Uterus (tissue), 2 donors: ENCODE measurements around the gene FER.

Experiments used
- POLR2A ChIP-seq, 2 donors: fragments of 450-650 bp; IDR thresholded peaks; one replicate each; pipeline ENCODE4 v1.6.1; 2016; ENCODE audit warnings: antibody characterized with exemption in 2 of 2, mild to moderate bottlenecking in 1 of 2, moderate library complexity in 1 of 2
- TF ChIP-seq, protein P1 (sequence below), 4 experiments: fragments of 200-600 bp in 2 of 4; fragments of 450-650 bp in 2 of 4; sonication (generic) in 2 of 4; IDR thresholded peaks; one replicate each; pipeline ENCODE4 v1.5.1; 2016 to 2019; ENCODE audit warnings: antibody characterized with exemption in 4 of 4, mild to moderate bottlenecking in 2 of 4, moderate library complexity in 1 of 4

DNA sequence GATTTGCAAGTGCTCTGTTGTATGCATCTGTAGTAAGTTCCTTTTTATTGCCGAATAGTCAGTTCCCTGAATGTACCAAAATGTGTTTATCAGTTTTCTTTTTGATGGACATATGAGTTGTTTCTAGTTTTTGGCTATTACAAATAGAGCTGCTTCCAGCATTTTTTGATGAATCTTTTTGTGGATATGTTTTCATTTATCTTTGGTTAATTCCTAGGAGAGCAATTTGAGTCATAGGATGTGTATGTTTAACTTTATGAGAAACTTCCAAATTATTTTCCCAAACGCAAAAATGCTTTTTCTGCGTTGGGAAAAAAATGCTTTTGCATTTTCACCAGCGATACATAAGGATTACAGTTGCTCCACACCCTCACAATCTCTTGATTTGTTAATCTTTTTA is 287.7 kb downstream of the FER start:
- TF ChIP-seq, protein P1, sequence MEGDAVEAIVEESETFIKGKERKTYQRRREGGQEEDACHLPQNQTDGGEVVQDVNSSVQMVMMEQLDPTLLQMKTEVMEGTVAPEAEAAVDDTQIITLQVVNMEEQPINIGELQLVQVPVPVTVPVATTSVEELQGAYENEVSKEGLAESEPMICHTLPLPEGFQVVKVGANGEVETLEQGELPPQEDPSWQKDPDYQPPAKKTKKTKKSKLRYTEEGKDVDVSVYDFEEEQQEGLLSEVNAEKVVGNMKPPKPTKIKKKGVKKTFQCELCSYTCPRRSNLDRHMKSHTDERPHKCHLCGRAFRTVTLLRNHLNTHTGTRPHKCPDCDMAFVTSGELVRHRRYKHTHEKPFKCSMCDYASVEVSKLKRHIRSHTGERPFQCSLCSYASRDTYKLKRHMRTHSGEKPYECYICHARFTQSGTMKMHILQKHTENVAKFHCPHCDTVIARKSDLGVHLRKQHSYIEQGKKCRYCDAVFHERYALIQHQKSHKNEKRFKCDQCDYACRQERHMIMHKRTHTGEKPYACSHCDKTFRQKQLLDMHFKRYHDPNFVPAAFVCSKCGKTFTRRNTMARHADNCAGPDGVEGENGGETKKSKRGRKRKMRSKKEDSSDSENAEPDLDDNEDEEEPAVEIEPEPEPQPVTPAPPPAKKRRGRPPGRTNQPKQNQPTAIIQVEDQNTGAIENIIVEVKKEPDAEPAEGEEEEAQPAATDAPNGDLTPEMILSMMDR (IDR thresholded peaks at IDR 0.05), result no peak
- TF ChIP-seq POLR2A (IDR thresholded peaks at IDR 0.05), result no peak
